Astrocyte (in vitro differentiated cells and primary cell): ENCODE measurements around the gene SRPRA. TPM values are rescaled to one million over a fixed set of nuclear protein-coding genes. Genes with fewer than 3 reads are reported as not detected.

ENCODE experiments used
- DNase-seq: peaks from one replicate; pipeline ENCODE4 v3.0.0-alpha.2; 2010; ENCODE audit warnings: low read depth
- FAIRE-seq: peaks from 2 replicates; lab custom pipeline; 2011; peaks lifted over from hg19 to GRCh38; lab: Jason Lieb, UNC
- H2AFZ ChIP-seq: 2 replicates; pipeline ENCODE4 v1.6.0; 2012; ENCODE audit warnings: low read depth, low read length, inconsistent platforms
- H3K27ac ChIP-seq: 2 replicates; pipeline ENCODE4 v1.5.1; 2011; ENCODE audit warnings: low read depth, low read length, inconsistent platforms
- H3K27me3 ChIP-seq: 2 replicates; pipeline ENCODE4 v1.6.0; 2011; ENCODE audit warnings: low read length, inconsistent platforms; ENCODE audit not compliant: insufficient read depth
- H3K36me3 ChIP-seq: 2 replicates; pipeline ENCODE4 v1.5.1; 2011; ENCODE audit warnings: low read length, inconsistent platforms; ENCODE audit not compliant: insufficient read depth
- H3K4me1 ChIP-seq: 2 replicates; pipeline ENCODE4 v1.5.1; 2011; ENCODE audit warnings: low read length, inconsistent platforms; ENCODE audit not compliant: insufficient read depth
- H3K4me2 ChIP-seq: 2 replicates; pipeline ENCODE4 v1.6.0; 2012; ENCODE audit warnings: low read length, inconsistent platforms
- H3K4me3 ChIP-seq: 2 replicates; pipeline ENCODE4 v1.5.1; 2011; ENCODE audit warnings: low read depth, mild to moderate bottlenecking, low read length, inconsistent platforms; ENCODE audit not compliant: insufficient read depth
- H3K79me2 ChIP-seq: 2 replicates; pipeline ENCODE4 v1.6.0; 2012; ENCODE audit warnings: mild to moderate bottlenecking, low read length, inconsistent platforms; ENCODE audit not compliant: insufficient read depth
- H3K9ac ChIP-seq: 2 replicates; pipeline ENCODE4 v1.6.0; 2012; ENCODE audit warnings: mild to moderate bottlenecking, low read length, inconsistent platforms
- H3K9me3 ChIP-seq: 2 replicates; pipeline ENCODE4 v1.5.1; 2012; ENCODE audit warnings: low read depth, mild to moderate bottlenecking, low read length, inconsistent platforms; ENCODE audit not compliant: insufficient read depth
- H4K20me1 ChIP-seq: 2 replicates; pipeline ENCODE4 v1.6.0; 2012; ENCODE audit warnings: low read length, inconsistent platforms; ENCODE audit not compliant: insufficient read depth
- H3K27ac Mint-ChIP-seq: one replicate; pipeline ENCODE4 v1.8.0; 2021; ENCODE audit warnings: mild to moderate bottlenecking, mixed read lengths; ENCODE audit not compliant: unreplicated experiment
- H3K27me3 Mint-ChIP-seq: one replicate; pipeline ENCODE4 v1.8.0; 2021; ENCODE audit warnings: low read depth, mixed read lengths; ENCODE audit not compliant: unreplicated experiment
- H3K36me3 Mint-ChIP-seq: one replicate; pipeline ENCODE4 v1.8.0; 2021; ENCODE audit warnings: low read depth, mixed read lengths; ENCODE audit not compliant: unreplicated experiment
- H3K4me1 Mint-ChIP-seq: one replicate; pipeline ENCODE4 v1.8.0; 2021; ENCODE audit warnings: low read depth, mixed read lengths; ENCODE audit not compliant: unreplicated experiment
- H3K4me3 Mint-ChIP-seq: one replicate; pipeline ENCODE4 v1.8.0; 2021; ENCODE audit warnings: mild to moderate bottlenecking, moderate library complexity, mixed read lengths; ENCODE audit not compliant: unreplicated experiment
- H3K9me3 Mint-ChIP-seq: one replicate; pipeline ENCODE4 v1.8.0; 2021; ENCODE audit warnings: mild to moderate bottlenecking, mixed read lengths; ENCODE audit not compliant: unreplicated experiment
- EZH2 ChIP-seq: IDR thresholded peaks from 2 replicates; pipeline ENCODE4 v1.6.1; 2012; ENCODE audit warnings: mild to moderate bottlenecking, low read length, inconsistent platforms; ENCODE audit not compliant: insufficient read depth
- total RNA-seq: library from RNA; stranded (reverse); gene quantifications from 2 replicates; pipeline ENCODE4 v1.2.1, GENCODE V29; 2021
- TF ChIP-seq, protein P1 (sequence below): IDR thresholded peaks from 2 replicates; pipeline ENCODE4 v1.5.1; 2011; ENCODE audit warnings: low read depth, mild to moderate bottlenecking, inconsistent platforms, low read length, moderate library complexity; ENCODE audit not compliant: insufficient read depth

The SRPRA gene
- total RNA-seq, 1 donor from 2014 or later, result 74.6 TPM

DNA sequence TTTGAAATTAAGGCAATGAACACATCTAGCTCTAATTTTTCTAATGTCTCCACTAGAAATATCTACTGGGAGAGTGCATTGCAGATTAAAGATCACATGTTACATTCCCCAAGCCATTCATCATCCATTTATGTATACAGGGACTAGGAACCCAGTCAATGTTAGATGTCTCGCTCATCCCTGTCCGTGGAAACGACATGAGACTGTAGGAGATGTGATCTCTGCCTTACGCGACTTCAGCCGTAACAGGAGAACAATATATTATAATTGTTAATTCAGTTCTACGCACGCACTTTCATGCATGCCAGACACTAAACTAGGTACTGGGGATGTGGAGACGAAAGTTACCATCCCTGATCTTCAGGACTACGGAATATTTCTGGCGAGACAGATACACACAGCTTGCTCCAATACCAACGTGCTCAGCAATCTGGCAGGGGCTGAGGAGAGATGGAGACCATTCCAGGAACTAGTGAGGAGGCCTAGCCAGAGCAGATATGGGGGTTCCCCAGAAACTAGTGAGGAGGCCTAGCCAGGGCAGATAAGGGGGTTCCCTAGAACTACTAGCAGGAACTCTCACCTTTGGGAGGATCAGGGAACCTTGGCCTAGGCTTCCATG is 35.9 kb upstream of the SRPRA start:
- no peaks in the 10 kb centered on the region for H3K36me3 Mint-ChIP-seq
- TF ChIP-seq EZH2, result no peak
- TF ChIP-seq, protein P1, sequence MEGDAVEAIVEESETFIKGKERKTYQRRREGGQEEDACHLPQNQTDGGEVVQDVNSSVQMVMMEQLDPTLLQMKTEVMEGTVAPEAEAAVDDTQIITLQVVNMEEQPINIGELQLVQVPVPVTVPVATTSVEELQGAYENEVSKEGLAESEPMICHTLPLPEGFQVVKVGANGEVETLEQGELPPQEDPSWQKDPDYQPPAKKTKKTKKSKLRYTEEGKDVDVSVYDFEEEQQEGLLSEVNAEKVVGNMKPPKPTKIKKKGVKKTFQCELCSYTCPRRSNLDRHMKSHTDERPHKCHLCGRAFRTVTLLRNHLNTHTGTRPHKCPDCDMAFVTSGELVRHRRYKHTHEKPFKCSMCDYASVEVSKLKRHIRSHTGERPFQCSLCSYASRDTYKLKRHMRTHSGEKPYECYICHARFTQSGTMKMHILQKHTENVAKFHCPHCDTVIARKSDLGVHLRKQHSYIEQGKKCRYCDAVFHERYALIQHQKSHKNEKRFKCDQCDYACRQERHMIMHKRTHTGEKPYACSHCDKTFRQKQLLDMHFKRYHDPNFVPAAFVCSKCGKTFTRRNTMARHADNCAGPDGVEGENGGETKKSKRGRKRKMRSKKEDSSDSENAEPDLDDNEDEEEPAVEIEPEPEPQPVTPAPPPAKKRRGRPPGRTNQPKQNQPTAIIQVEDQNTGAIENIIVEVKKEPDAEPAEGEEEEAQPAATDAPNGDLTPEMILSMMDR, result no peak
- peaks cover 10% of the 10 kb centered on the region for H3K4me1 ChIP-seq
- no peaks in the 10 kb centered on the region for H3K27me3 Mint-ChIP-seq
- H3K27ac Mint-ChIP-seq, result peak overlapping the region; percentile 54
- H3K9me3 ChIP-seq, result no peaks in the 10 kb centered on the region
- peaks cover 3% of the 10 kb centered on the region for H3K36me3 ChIP-seq
- peak overlapping the region; percentile 92 for H3K4me3 ChIP-seq
- peaks cover 7% of the 10 kb centered on the region for H3K4me1 Mint-ChIP-seq
- no peaks in the 10 kb centered on the region for H3K9me3 Mint-ChIP-seq
- no peaks in the 10 kb centered on the region for H4K20me1 ChIP-seq
- H3K27ac ChIP-seq, result peak overlapping the region; percentile 82
- DNase-seq, result no peak
- FAIRE-seq, result no peak
- peak overlapping the region; percentile 89 for H3K4me3 Mint-ChIP-seq
- H3K4me2 ChIP-seq, result peak overlapping the region; percentile 85
- H3K27me3 ChIP-seq, result no peaks in the 10 kb centered on the region
- H2AFZ ChIP-seq, result peak overlapping the region; percentile 99
- peak overlapping the region; percentile 85 for H3K9ac ChIP-seq
- peaks cover 8% of the 10 kb centered on the region for H3K79me2 ChIP-seq

DNA sequence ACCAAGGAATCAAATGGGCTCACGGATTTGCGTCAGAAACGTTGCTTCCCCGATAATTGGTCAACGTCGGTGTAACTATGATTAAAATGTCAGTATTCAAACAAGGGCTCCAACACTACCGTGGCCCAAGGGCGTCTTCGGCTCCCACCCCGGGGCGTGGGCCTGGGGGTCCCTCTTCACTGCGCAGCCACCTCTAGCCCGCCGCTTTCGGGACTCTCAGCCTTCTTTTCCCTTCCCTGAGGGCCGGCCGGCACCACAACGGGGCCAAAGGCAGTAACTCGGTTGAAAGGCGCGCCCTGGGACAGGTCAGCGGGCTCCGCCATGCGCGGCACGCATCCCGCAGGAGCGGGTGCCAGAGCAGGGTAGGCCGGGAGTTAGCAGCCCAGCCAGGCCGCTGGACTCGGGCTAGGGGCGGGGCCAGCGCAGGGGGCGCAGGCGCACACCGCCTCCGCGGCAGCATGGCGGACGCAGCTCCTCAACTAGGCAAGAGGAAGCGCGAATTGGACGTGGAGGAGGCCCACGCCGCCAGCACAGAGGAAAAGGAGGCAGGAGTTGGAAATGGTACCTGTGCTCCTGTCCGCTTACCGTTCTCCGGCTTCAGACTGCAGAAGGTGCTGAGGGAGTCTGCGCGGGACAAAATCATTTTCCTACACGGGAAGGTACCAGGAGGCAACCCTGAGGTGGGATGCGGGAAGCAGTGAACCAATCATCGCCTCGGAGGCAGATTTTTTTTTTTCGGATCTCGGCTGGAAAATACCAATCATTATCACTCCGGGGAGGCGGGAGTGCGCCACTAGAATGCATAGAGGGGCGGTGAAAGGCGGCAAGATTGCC is 35.1 kb upstream of the SRPRA start, which contains the start of gene DCPS:
TSS of gene DCPS (plus strand) at position 438 of the 834 bp plus-strand sequence. CDS start at position 459, 21 bp downstream.
- Histone ChIP-seq H3K9ac (peak within 1 kb of the TSS; percentile 85), H3K4me2 (peak within 1 kb of the TSS; percentile 85), H3K9me3 (no peaks in the 10 kb centered on the region), H3K27ac (peak within 1 kb of the TSS; percentile 82), H3K79me2 (peaks cover 8% of the 10 kb centered on the region), H3K27me3 (no peaks in the 10 kb centered on the region), H3K36me3 (peaks cover 3% of the 10 kb centered on the region), H3K4me1 (peaks cover 10% of the 10 kb centered on the region), H2AFZ (peak within 1 kb of the TSS; percentile 99), H3K4me3 (peak within 1 kb of the TSS; percentile 92), H4K20me1 (no peaks in the 10 kb centered on the region)
- DNase-seq (peak; percentile 83), FAIRE-seq (no peak)
- no peak for TF ChIP-seq EZH2
- TF ChIP-seq, protein P1, result no peak
- Mint-ChIP-seq H3K4me1 (peaks cover 7% of the 10 kb centered on the region), H3K36me3 (no peaks in the 10 kb centered on the region), H3K4me3 (peak within 1 kb of the TSS; percentile 89), H3K9me3 (no peaks in the 10 kb centered on the region), H3K27ac (peak within 1 kb of the TSS; percentile 66), H3K27me3 (no peaks in the 10 kb centered on the region)
